Right renal pelvis (tissue), 4 donors: Measurements from ENCODE around the gene ABCA1. TPM values are rescaled to one million over a fixed set of nuclear protein-coding genes. Genes with fewer than 3 reads are reported as not detected.

Source experiments
- DNase-seq, 4 donors: peaks; one replicate each; pipeline ENCODE4 v3.0.0-alpha.2; 2013; ENCODE audit warnings: low read depth in 4 of 4, low spot score in 3 of 4, missing footprints in 1 of 4
- polyA plus RNA-seq, 4 donors: library from polyadenylated mRNA; unstranded; fragments of 120-200 nt; gene quantifications; one replicate each; pipeline ENCODE4 v1.2.1, GENCODE V29; 2013; ENCODE audit not compliant: insufficient read length in 4 of 4

Gene ABCA1
- polyA plus RNA-seq, 4 donors: 6.8 to 11.3 (median 9.7) TPM

DNA sequence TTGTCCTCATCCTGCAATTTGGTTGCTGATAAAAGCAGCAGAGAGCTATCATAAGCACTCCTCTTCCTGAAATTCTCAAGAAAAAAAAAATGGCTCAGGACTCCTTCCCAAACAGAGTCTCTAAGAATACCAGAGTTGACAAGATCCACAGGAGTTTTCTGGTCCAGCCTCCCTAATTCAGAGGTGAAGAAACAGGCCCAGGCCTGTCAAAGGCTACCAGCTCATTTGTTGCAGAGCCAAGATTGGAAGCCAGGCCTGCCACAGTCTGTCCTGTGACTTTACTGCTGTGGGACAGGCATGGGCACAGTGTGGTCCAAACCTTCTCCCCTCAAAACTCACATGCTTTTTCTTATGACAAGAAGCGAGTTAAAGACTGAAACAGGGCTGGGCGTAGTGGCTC is 122.5 kb downstream of the ABCA1 start:
- DNase-seq: no peak

DNA sequence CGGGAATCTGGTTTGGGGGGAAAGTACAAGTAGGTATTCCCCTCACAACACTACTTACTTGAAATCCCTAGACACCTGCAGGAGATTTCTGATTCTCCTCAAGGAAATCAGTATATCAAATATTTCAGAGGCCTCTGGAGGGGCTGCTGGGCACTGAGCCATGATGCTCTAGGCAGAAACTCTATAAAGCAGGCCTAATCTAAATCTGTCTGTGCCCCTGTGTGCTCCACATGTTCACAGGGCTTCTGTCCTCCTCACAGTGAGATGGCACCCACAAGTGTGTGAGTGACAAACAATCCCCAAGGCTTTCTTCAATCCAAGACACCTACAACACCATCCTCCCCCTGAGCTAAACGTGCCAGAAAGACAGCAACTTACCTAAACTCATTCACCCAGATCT is 125.0 kb downstream of the ABCA1 start:
- no peak for DNase-seq

GRCh38 chr9:104802110-104802509 is 125.8 kb downstream of the ABCA1 start:
- DNase-seq: no peak

DNA sequence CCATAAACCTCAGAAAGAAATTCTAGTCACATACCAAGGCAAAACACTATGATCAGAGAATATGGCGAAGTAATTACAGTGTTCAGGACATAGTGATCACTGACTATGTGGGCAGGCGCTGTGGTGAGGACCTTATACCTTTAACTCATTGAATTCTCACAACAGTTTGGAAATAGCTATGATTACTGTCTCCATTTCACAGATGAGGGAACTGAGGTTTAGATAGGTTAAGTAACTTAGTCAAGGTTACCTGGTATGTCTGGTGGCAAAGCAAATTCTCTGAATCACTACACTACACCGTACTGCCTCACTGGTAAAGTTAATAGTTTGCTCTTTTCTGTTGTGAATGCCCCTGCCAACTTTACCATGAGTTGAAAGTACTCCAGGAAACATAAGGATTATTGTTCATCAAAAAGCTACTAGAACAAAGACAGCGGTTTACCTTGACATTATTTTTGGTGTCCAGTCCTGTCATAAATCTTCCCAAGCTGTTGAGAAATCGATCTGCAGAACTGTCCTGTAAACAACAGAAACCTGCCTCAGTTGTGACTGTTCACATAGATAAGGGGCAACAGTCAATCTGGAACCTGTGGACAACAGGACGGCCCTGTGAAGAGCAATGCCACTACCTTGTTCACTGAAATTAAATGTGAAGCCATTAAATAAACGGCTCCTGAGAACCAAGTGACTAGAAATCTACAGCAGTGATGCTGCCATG is 127.7 kb downstream of the ABCA1 start:
- DNase-seq: no peak

DNA sequence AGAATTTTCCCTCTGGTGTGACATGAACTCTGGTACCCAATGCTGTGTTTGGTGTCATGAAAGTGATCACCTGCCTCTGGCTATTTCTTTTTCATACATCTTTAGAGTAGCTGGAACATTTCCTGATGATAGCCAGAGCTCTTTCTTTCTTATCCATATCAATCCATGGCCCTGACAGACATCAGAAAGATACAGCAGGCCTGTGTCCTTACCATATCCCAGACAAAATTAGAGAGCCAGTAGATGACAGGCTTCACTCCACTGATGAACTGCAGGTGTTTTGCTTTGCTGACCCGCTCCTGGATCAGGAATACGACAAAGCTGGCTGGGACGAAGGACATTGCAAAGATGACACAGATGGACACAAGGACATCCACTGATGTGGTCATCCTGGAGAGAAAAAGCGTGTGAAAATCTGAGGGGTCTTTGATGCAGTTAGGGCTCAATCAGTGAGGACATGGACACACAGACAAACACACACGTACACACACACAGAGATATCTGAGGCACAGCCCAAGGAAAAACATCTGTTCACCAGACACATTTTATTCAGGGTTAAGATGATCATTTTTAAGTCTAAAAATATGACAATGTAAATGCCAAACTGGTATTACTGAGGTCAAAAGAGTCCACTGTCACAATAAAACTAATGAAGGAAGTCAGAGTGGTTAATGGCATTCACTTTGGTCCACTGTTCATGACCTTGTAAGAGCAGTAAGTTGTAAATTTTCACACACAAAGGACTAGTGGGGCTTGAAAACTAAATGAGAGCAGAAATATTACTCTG is 129.6 kb downstream of the ABCA1 start:
- DNase-seq: no peak

DNA sequence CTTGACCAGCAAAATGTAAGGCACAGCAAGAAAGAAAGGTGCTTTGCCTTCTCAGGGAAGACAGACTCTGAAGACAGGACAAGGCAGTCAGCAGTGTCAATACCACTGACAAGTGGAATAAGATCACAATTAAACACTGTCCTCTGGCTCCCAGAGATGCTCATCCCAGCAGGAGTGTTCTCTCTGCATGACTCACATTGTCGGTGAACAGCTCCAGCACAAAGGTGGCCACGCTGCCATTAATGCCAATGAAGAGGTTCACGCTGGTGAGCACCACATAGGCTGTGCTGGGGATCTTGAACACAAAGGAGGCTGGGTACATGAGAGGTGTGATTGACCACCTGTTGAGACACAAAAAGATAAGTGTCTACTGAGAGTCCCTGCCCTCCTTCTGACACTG is 132.1 kb downstream of the ABCA1 start:
- no peak for DNase-seq

GRCh38 chr9:104795082-104795481 is 132.9 kb downstream of the ABCA1 start:
- no peak for DNase-seq

GRCh38 chr9:104794070-104794469 is 133.9 kb downstream of the ABCA1 start:
- no peak for DNase-seq

DNA sequence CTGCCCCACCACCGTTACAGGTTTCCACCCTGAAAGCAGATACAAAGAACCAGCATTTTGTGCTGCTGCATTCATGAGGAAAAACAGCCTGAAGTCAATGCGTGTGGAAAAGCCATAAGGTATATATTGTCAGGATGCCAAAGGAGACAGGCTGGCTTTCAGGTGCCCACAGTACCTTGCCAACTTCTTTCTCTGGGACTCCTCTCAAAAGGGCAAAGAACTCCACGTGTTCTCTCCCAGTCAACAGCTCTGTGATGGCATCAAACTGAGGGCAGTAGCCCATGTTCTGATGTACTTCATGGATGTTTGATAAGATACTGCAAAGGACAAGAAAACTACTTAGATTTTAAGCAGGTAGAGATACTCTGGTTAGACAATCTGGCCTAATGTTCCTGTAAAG is 139.7 kb downstream of the ABCA1 start:
- no peak for DNase-seq

- DNase-seq: no peak
These were observed 140.5 kb downstream of the ABCA1 start for GRCh38 chr9:104787306-104788015.

- no peak for DNase-seq
These were observed 141.7 kb downstream of the ABCA1 start for GRCh38 chr9:104786293-104786692.

DNA sequence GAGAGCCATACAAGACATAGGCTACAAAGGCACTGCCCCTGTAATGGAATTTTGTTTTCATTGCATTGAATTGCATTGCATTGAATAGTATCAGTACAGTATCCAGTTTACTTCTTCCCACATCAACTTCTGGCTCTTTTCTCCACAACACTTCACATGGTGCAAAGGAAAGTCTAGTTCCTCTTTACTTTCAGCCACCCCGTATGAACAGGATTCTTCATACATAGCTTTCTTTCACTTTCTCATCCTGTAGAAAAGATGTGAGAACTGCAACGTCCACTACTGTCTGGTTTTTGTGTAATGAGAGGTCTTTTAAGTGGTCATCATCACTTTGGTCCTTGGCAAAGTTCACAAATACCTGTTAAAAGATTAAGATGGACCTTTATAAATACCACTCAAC is 143.9 kb downstream of the ABCA1 start:
- DNase-seq: no peak

- no peak for DNase-seq
These were observed 144.4 kb downstream of the ABCA1 start for GRCh38 chr9:104783588-104783987.

DNA sequence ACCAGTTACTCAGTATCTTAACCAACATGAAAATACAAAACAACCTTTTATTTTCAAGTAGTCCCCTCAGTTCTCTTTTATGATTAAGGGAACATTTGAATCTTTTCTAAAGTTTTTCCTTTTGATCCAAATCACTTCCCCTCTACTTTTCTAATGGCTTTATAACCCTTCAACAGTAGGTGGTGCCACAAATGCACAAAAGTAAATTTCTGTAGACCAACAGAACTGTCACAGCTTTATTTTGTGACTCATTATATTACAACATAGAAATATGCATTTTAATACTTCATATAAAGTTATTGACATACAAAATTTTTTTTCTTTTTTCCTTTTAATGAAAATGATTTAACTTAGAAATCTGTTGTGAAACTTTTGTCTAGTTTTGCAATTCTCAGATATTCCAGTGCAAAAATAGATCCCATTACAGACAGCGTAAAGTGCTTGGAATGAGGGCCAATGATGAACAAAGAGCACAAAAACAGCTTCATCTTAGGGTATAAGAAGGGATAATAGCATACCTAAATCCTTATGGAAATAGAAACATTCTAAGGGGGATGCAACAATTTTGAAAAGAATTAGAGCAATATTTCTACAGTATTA is 147.1 kb downstream of the ABCA1 start:
- peak in 1 of 4 donors; percentile 14 for DNase-seq

GRCh38 chr9:104779946-104780535 is 147.9 kb downstream of the ABCA1 start:
- no peak for DNase-seq

GRCh38 chr9:104779334-104779733 is 148.6 kb downstream of the ABCA1 start:
- DNase-seq: no peak

GRCh38 chr9:104778802-104779201 is 149.2 kb downstream of the ABCA1 start:
- no peak for DNase-seq

DNA sequence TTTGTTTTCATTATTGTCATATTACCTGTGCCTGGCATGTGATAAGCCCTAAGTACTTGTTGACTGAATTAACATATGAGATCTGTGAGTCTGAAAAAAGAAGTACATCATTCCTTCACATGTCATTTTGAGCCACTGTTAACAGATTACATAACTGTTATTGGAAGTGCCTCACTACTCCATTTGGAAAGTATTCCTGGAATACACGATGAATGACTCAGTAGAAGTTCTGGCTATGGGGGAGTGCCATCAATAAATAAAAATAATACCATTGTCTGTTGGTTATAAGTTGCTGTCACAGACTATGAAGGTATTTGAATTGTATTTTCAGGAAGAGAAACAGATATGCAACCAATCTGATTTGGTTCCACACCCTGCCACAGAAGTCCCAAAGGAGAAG is 151.2 kb downstream of the ABCA1 start:
- no peak for DNase-seq

GRCh38 chr9:104775976-104776375 is 152.0 kb downstream of the ABCA1 start:
- DNase-seq: no peak

DNA sequence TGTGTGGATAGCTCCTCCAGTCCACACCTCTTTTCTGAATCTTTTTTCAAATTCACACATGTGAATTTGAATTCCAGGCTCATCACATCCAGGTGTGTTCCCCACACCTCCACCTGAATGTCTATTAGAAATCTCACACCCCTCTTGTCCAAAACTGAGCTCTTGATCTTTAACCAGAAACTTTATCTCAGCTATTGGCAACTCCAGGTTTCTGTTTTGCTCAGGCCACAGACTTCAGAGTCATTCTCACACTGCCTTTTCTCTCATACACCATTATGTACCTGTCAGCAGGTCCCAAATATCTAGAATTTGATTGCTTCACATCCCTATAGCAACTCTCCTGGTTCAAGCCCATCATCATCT is 152.4 kb downstream of the ABCA1 start:
- DNase-seq: no peak
